Natural killer cell (primary cell): ENCODE results near the gene TTC39C. TPM values are rescaled to one million over a fixed set of nuclear protein-coding genes. Genes with fewer than 3 reads are reported as not detected.
"Not testable (repeated sequence)": the region's sequence is repeated elsewhere in the genome, so short reads cannot be mapped to it uniquely, and the experiment has no call there.

Experiments
- ATAC-seq, 3 donors: fragments of 150-1000 bp in 2 of 3; fragments of 200-7000 bp in 1 of 3; cut with Tn5 transposase; 1 replicate in 1 of 3; 2 replicates in 2 of 3; pipeline ENCODE4 v1.10.0; 2021; ENCODE audit warnings: mild to moderate bottlenecking in 2 of 3, moderate library complexity in 2 of 3
- DNase-seq, 2 donors: peaks; one replicate each; pipeline versions ENCODE4 v3.0.0 to v3.0.0-alpha.2; 2013 to 2021; ENCODE audit warnings: mixed read lengths in 1 of 2
- H3K27ac ChIP-seq: one replicate; pipeline ENCODE4 v1.5.1; 2013; ENCODE audit warnings: mild to moderate bottlenecking, low read length
- H3K27me3 ChIP-seq: one replicate; pipeline ENCODE4 v1.6.1; 2013; ENCODE audit warnings: low read length; ENCODE audit not compliant: control insufficient read depth, insufficient read depth
- H3K36me3 ChIP-seq: one replicate; pipeline ENCODE4 v1.6.1; 2013; ENCODE audit warnings: low read length; ENCODE audit not compliant: control insufficient read depth, insufficient read depth
- H3K4me1 ChIP-seq: one replicate; pipeline ENCODE4 v1.6.1; 2013; ENCODE audit warnings: low read length; ENCODE audit not compliant: control insufficient read depth, insufficient read depth
- H3K4me3 ChIP-seq: one replicate; pipeline ENCODE4 v1.5.1; 2013; ENCODE audit warnings: low read length
- H3K9me3 ChIP-seq: one replicate; pipeline ENCODE4 v1.6.1; 2013; ENCODE audit warnings: low read length; ENCODE audit not compliant: control insufficient read depth, insufficient read depth
- H3K27ac Mint-ChIP-seq, 2 donors: one replicate each; pipeline ENCODE4 v1.8.0; 2022; ENCODE audit warnings: mild to moderate bottlenecking in 2 of 2, mixed read lengths in 2 of 2, moderate library complexity in 1 of 2
- H3K27me3 Mint-ChIP-seq, 2 donors: one replicate each; pipeline ENCODE4 v1.8.0; 2022; ENCODE audit warnings: low read depth in 2 of 2, mixed read lengths in 2 of 2
- H3K36me3 Mint-ChIP-seq: one replicate; pipeline ENCODE4 v1.8.0; 2022; ENCODE audit warnings: mixed read lengths
- H3K4me1 Mint-ChIP-seq, 2 donors: one replicate each; pipeline ENCODE4 v1.8.0; 2022; ENCODE audit warnings: mixed read lengths in 2 of 2
- H3K4me3 Mint-ChIP-seq: one replicate; pipeline ENCODE4 v1.8.0; 2022; ENCODE audit warnings: mild to moderate bottlenecking, moderate library complexity, mixed read lengths
- H3K9me3 Mint-ChIP-seq, 2 donors: one replicate each; pipeline ENCODE4 v1.8.0; 2022; ENCODE audit warnings: mixed read lengths in 2 of 2
- WGBS: methylation state at CpG from one replicate; pipeline ENCODE4 v1.1.7; 2013; ENCODE audit warnings: missing lambda C conversion rate; ENCODE audit not compliant: insufficient coverage; 5-methylcytosine and 5-hydroxymethylcytosine counted together
- intact Hi-C: fragments of 100-400 bp; cut with micrococcal nuclease; formaldehyde crosslinking; loops from one replicate; pipeline ENCODE4 v1.14.2; 2022
- total RNA-seq, 4 donors: library from RNA; stranded (reverse); fragments of 120-200 nt in 1 of 4; gene quantifications; one replicate each; pipeline versions ENCODE4 v1.2.3 to v1.2.4, GENCODE V29; 2013 to 2022
- TF ChIP-seq, protein P1 (sequence below): fragments of 200-600 bp; IDR thresholded peaks from one replicate; pipeline ENCODE4 v1.8.0; 2022; ENCODE audit warnings: antibody characterized with exemption

The TTC39C gene
- total RNA-seq, 3 donors from 2014 or later (not counting 1 experiment from before 2014, with no cell fraction given): 39.0 to 61.5 (median 44.3) TPM

DNA sequence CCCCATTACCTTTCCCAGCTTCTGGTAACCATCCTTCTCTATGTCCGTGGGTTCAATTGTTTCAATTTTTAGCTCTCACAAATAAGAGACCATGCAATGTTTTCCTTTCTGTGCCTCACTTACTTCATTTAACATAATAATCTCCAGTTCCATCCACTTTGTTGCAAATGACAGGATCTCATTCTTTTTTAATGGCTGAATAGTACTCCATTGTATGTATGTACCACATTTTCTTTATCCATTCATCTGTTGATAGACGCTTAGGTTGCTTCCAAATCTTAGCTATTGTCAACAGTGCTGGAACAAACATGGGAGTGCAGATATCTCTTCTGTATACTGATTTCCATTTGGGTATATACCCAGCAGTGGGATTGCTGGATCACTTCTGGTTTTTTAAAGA is 126.1 kb downstream of the TTC39C start:
- Mint-ChIP-seq H3K27me3 (peaks cover 27 to 35% of the 10 kb centered on the region in 2 donors), H3K4me3 (peak overlapping the region; percentile 47), H3K4me1 (peaks cover 13 to 18% of the 10 kb centered on the region in 2 donors), H3K27ac (no peak overlapping the region), H3K9me3 (no peaks in the 10 kb centered on the region), H3K36me3 (no peaks in the 10 kb centered on the region)
- Histone ChIP-seq H3K9me3 (no peaks in the 10 kb centered on the region), H3K4me3 (no peak overlapping the region), H3K27ac (no peak overlapping the region), H3K27me3 (peaks cover 11% of the 10 kb centered on the region), H3K4me1 (peaks cover 16% of the 10 kb centered on the region), H3K36me3 (no peaks in the 10 kb centered on the region)
- ATAC-seq: no peak
- intact Hi-C loops: no loop called here
- DNase-seq: no peak
- TF ChIP-seq, protein P1, sequence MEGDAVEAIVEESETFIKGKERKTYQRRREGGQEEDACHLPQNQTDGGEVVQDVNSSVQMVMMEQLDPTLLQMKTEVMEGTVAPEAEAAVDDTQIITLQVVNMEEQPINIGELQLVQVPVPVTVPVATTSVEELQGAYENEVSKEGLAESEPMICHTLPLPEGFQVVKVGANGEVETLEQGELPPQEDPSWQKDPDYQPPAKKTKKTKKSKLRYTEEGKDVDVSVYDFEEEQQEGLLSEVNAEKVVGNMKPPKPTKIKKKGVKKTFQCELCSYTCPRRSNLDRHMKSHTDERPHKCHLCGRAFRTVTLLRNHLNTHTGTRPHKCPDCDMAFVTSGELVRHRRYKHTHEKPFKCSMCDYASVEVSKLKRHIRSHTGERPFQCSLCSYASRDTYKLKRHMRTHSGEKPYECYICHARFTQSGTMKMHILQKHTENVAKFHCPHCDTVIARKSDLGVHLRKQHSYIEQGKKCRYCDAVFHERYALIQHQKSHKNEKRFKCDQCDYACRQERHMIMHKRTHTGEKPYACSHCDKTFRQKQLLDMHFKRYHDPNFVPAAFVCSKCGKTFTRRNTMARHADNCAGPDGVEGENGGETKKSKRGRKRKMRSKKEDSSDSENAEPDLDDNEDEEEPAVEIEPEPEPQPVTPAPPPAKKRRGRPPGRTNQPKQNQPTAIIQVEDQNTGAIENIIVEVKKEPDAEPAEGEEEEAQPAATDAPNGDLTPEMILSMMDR: no peak
- WGBS: 93% methylated on average over 2 of the region's 2 CpGs

DNA sequence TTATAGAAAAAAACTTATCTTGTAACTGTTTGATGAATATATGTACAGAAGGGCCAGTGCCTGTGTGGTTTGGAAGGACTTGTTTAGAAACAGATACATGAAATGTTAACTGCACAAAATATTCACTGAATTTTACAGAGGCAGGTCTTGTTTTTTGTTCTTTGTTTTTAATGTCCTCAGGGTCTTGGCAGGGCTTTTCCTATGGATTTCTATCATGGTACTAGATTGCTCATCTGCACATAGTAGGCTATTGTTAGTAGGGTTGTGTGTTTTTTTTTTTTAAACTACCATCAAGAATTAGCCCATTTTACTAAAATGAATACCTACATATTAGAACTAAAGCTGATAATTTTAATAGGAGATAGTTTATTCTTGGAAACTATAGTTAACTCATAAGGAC is 127.8 kb downstream of the TTC39C start:
- Mint-ChIP-seq H3K27me3 (peaks cover 31 to 49% of the 10 kb centered on the region in 2 donors), H3K4me1 (peaks cover 13 to 14% of the 10 kb centered on the region in 2 donors), H3K27ac (no peak overlapping the region), H3K9me3 (no peaks in the 10 kb centered on the region), H3K36me3 (no peaks in the 10 kb centered on the region), H3K4me3 (no peak overlapping the region)
- ATAC-seq (no peak), DNase-seq (no peak)
- no peaks in the 10 kb centered on the region for H3K36me3 ChIP-seq
- peaks cover 11% of the 10 kb centered on the region for H3K27me3 ChIP-seq
- H3K4me3 ChIP-seq: no peak overlapping the region
- intact Hi-C loops: no loop called here
- no peaks in the 10 kb centered on the region for H3K9me3 ChIP-seq
- H3K4me1 ChIP-seq: peaks cover 16% of the 10 kb centered on the region
- TF ChIP-seq, protein P1: no peak
- no peak overlapping the region for H3K27ac ChIP-seq

DNA sequence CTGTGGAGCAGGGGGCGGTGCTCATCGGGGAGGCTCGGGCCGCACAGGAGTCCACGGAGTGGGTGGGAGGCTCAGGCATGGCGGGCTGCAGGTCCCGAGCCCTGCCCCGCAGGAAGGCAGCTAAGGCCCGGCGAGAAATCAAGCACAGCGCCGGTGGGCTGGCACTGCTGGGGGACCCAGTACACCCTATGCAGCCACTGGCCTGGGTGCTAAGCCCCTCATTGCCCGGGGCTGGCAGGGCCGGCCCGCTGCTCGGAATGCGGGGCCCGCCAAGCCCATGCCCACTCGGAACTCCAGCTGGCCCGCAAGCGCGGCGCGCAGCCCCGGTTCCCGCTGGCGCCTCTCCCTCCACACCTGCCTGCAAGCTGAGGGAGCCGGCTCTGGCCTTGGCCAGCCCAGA is 135.0 kb downstream of the TTC39C start:
- H3K4me1 Mint-ChIP-seq, DNase-seq, H3K36me3 ChIP-seq, H3K27ac ChIP-seq, H3K27ac Mint-ChIP-seq, H3K9me3 ChIP-seq, H3K4me1 ChIP-seq, H3K36me3 Mint-ChIP-seq, ATAC-seq, H3K4me3 ChIP-seq, H3K9me3 Mint-ChIP-seq, H3K4me3 Mint-ChIP-seq, H3K27me3 ChIP-seq, intact Hi-C loops: not testable (repeated sequence)
- H3K27me3 Mint-ChIP-seq: peaks cover 10 to 25% of the 10 kb centered on the region in 2 donors
- WGBS: 95% methylated on average over 28 of the region's 28 CpGs

DNA sequence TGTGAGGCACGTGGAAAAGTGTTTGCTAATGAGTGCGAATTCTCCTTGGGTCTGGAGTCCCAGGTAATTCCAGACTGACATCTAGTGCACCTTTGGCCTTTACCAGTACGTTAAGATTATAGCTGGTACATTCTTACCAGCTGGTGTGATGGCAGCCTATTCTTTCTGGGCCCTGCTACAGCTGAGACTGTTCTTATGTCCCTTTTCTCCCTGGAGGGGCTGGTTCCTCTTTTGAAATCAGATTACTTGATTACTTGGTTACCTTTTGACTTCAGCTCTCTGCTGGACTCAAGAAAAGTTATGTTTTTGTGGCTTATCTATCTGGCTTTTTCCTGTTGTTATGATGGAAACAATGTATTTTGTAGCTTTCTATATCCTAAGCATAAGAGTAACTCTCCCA is 138.8 kb downstream of the TTC39C start:
- intact Hi-C loops: no loop called here
- no peaks in the 10 kb centered on the region for H3K36me3 Mint-ChIP-seq
- peaks cover 0 to 3% of the 10 kb centered on the region in 2 donors for H3K27me3 Mint-ChIP-seq
- ATAC-seq (no peak), DNase-seq (no peak)
- H3K4me3 ChIP-seq: no peak overlapping the region
- H3K27ac Mint-ChIP-seq: no peak overlapping the region
- no peak overlapping the region for H3K27ac ChIP-seq
- no peaks in the 10 kb centered on the region for H3K9me3 Mint-ChIP-seq
- TF ChIP-seq, protein P1: no peak
- no peaks in the 10 kb centered on the region for H3K4me1 Mint-ChIP-seq
- no peaks in the 10 kb centered on the region for H3K9me3 ChIP-seq
- no peak overlapping the region for H3K4me3 Mint-ChIP-seq
- WGBS: 87% methylated on average over 3 of the region's 3 CpGs
- no peaks in the 10 kb centered on the region for H3K36me3 ChIP-seq
- no peaks in the 10 kb centered on the region for H3K27me3 ChIP-seq
- H3K4me1 ChIP-seq: no peaks in the 10 kb centered on the region
